BLaER1 (cell line): Measurements from ENCODE around the gene P2RX1.

Source experiments
- H3K27ac ChIP-seq: shearing (Covaris generic); formaldehyde crosslinking; 2 replicates; pipeline ENCODE4 v1.8.1; 2022
- H3K27me3 ChIP-seq: shearing (Covaris generic); formaldehyde crosslinking; 2 replicates; pipeline ENCODE4 v1.8.1; 2022
- H3K36me3 ChIP-seq: shearing (Covaris generic); formaldehyde crosslinking; 2 replicates; pipeline ENCODE4 v1.8.1; 2022
- H3K4me1 ChIP-seq: shearing (Covaris generic); formaldehyde crosslinking; 2 replicates; pipeline ENCODE4 v1.8.1; 2022
- H3K4me2 ChIP-seq: shearing (Covaris generic); formaldehyde crosslinking; 2 replicates; pipeline ENCODE4 v1.8.1; 2022
- H3K4me3 ChIP-seq: shearing (Covaris generic); formaldehyde crosslinking; 2 replicates; pipeline ENCODE4 v1.8.1; 2022
- H3K9ac ChIP-seq: shearing (Covaris generic); formaldehyde crosslinking; 2 replicates; pipeline ENCODE4 v1.8.1; 2022
- H3K9me3 ChIP-seq: shearing (Covaris generic); formaldehyde crosslinking; 2 replicates; pipeline ENCODE4 v1.8.1; 2022
- H4K20me1 ChIP-seq: shearing (Covaris generic); formaldehyde crosslinking; 2 replicates; pipeline ENCODE4 v1.8.1; 2022
- Cebpa-rat ChIP-seq: shearing (Covaris generic); IDR thresholded peaks from 2 replicates; pipeline ENCODE4 v1.8.1; 2022

Gene P2RX1

DNA sequence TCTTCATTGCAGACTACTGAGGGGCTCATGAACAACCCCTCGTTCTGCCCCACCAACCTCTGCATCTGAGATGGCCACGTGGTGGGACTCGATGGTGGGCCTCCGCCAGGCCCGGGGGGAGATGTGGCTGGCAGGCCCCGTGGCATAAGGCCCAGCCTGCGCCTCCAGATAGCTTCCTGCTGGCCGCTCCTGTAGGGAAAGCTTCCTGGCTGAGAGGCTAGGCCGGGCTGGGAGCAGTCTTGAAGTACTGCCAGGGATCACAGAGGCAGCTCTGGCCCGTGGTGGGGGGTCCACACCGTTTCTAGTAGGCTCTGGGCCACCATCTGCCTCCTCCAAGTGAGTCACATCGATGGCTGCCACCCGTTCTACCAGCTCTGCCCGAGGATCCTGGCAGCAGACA is 31.0 kb downstream of the P2RX1 start:
- peaks cover 20% of the 10 kb centered on the region; the same call in 1 of the 2 replicates for H3K36me3 ChIP-seq
- no peak for TF ChIP-seq Cebpa-rat

DNA sequence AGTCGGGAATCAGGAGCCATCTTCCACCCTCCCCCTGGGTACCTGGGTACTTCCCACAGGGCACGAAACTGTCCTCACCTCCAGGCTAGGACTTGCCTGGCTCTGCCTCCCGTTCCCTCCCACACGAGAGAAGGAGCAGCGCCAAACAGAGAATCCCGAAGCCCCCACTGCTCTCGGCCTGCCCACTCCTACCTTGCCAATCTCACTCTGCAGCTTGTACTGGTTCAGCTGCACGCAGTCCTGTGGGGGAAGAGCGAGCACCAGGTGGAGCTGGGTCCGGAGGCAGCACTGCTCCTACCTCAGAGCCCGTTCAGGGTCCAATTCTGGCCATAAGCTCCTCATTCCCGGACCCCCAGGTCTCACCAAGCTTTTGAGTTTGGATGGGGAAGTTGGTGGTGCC is 32.1 kb downstream of the P2RX1 start:
- H3K4me3 ChIP-seq = no peak overlapping the region
- H4K20me1 ChIP-seq = peaks cover 8% of the 10 kb centered on the region
- peak overlapping the region; percentile 26; the same call in 1 of the 2 replicates for H3K27ac ChIP-seq
- H3K4me2 ChIP-seq = no peak overlapping the region
- peaks cover 44% of the 10 kb centered on the region for H3K4me1 ChIP-seq
- no peaks in the 10 kb centered on the region for H3K9me3 ChIP-seq
- H3K27me3 ChIP-seq = no peaks in the 10 kb centered on the region
- H3K9ac ChIP-seq = no peak overlapping the region
- TF ChIP-seq Cebpa-rat = no peak
- peaks cover 20% of the 10 kb centered on the region; the same call in 1 of the 2 replicates for H3K36me3 ChIP-seq

More for the DNA sequence above, 31.0 kb downstream of the P2RX1 start:
- H3K4me3 ChIP-seq = no peak overlapping the region
- H3K9me3 ChIP-seq = no peaks in the 10 kb centered on the region
- H4K20me1 ChIP-seq = peaks cover 19% of the 10 kb centered on the region
- H3K4me1 ChIP-seq = peaks cover 55% of the 10 kb centered on the region
- 0 out of 2 replicates have a peak overlapping the region, but pooled peaks have one; percentile 23 for H3K27ac ChIP-seq
- H3K27me3 ChIP-seq = no peaks in the 10 kb centered on the region
- no peak overlapping the region for H3K4me2 ChIP-seq
- no peak overlapping the region for H3K9ac ChIP-seq

DNA sequence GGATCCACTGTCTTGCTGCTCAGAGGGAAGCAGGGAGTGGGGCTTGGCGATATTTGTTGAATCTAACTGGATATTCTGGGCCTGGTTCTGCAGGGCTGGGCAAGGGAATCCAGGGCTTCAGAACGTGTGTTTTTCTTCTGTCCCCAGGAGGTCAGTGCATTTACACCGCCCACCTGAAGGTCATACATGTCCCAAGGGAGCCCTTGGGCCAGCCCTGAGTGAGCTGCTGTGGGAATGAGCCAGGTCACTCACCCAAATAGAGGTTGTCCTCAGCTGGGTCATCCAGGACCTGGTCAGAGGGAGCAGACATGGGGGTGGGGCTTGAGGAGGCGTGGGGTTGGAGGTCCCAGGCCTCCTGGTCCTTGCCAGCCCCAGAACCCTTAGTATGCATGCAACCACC is 34.0 kb downstream of the P2RX1 start:
- peaks cover 22% of the 10 kb centered on the region; the same call in 1 of the 2 replicates for H3K36me3 ChIP-seq
- H3K27me3 ChIP-seq = no peaks in the 10 kb centered on the region
- no peak overlapping the region for H3K27ac ChIP-seq
- H3K4me3 ChIP-seq = no peak overlapping the region
- H4K20me1 ChIP-seq = no peaks in the 10 kb centered on the region
- no peaks in the 10 kb centered on the region for H3K9me3 ChIP-seq
- H3K4me2 ChIP-seq = no peak overlapping the region
- no peak for TF ChIP-seq Cebpa-rat
- peaks cover 25% of the 10 kb centered on the region for H3K4me1 ChIP-seq
- H3K9ac ChIP-seq = no peak overlapping the region

DNA sequence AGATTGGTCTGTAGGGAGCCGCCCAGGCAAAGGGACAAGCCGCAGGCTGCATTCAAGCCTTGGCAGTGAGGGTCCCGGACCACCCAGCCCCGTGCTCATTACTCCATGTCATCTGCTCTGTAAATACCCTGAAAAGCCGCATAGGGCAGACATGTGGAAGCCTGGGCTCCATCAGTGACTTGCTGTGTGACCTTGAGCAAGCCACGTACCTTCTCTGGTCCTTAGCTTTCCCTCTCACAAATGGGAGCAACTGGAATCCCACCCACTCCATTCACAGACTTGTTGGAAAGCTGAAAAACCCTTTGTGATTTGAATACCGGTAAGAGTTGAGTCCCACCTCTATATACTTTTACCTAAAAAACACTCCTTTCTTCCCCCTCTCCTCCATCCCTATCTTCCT is 35.3 kb downstream of the P2RX1 start:
- H3K27me3 ChIP-seq = no peaks in the 10 kb centered on the region
- no peak overlapping the region for H3K27ac ChIP-seq
- H3K9ac ChIP-seq = no peak overlapping the region
- H3K4me1 ChIP-seq = peaks cover 12% of the 10 kb centered on the region
- H3K36me3 ChIP-seq = peaks cover 28% of the 10 kb centered on the region; the same call in 1 of the 2 replicates
- H3K4me2 ChIP-seq = no peak overlapping the region
- H3K4me3 ChIP-seq = no peak overlapping the region
- H4K20me1 ChIP-seq = no peaks in the 10 kb centered on the region
- H3K9me3 ChIP-seq = no peaks in the 10 kb centered on the region
- TF ChIP-seq Cebpa-rat = no peak

DNA sequence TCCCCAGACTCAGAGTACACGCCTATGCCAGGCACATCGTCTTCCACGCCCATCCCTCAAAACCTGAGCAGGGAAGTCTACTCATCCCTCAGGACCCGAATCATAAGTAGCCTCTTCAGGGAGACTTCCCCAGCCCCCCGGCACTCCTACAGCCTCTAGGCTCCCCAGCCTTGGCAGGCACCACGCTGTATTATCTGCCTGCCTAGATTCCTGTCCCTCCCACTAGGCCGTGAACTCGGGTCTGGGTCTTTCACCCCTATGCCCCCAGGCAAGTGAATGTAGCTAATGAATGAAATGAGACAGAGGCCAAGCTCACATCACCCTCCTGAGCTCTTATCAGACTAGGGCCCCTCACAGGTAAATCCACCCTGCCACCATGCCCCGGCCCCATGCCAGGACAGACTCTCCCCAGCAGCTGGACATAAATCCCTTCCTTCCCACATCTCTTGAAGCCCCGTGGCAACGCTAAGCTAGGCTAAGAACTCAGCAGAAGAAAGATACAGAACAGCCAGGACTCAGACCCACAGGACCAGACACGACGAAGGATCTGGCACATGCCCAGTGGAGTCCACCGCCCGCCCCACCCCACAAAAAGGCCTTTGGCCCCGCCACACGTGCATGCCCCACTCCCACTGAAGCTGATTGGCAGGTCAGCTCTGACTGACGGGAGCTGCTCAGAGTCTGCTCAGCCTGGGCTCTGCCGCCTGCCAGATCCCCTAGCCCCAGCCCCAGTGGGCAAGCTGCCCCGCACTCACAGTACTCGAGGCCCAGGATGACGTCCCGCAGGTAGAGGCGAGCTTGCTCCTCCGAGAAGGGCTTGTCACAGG is 36.5 kb downstream of the P2RX1 start:
- H3K4me1 ChIP-seq = peaks cover 8% of the 10 kb centered on the region; the same call in 1 of the 2 replicates
- peaks cover 30% of the 10 kb centered on the region for H3K36me3 ChIP-seq
- no peak overlapping the region for H3K4me2 ChIP-seq
- 0 out of 2 replicates have a peak overlapping the region, but pooled peaks have one; percentile 1 for H3K9ac ChIP-seq
- no peak for TF ChIP-seq Cebpa-rat
- H3K27me3 ChIP-seq = no peaks in the 10 kb centered on the region
- no peak overlapping the region for H3K4me3 ChIP-seq
- no peaks in the 10 kb centered on the region for H4K20me1 ChIP-seq
- peak overlapping the region; percentile 19; the same call in 1 of the 2 replicates for H3K27ac ChIP-seq
- H3K9me3 ChIP-seq = no peaks in the 10 kb centered on the region

DNA sequence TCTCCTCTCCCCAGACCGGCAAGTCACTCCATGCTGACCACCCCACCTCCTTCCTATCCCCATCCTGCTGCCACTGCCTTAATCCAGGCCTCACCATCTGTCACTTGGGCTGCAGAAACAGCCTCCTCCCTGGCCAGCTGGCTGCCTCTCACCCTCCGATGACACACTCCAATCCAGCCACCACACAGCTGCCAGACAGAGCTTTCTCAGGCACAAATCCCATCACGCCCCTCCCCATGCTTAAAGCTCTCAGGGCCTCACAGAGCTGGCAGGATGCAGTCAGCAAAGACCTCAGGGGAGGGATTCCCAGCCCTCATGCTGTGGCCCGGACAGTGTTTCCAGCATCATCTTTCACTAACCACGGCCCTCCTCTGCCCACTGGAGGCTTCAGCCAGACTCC is 37.1 kb downstream of the P2RX1 start:
- no peaks in the 10 kb centered on the region for H3K27me3 ChIP-seq
- no peak for TF ChIP-seq Cebpa-rat
- no peak overlapping the region for H3K4me3 ChIP-seq
- H3K4me2 ChIP-seq = no peak overlapping the region
- H3K36me3 ChIP-seq = peaks cover 24% of the 10 kb centered on the region
- no peaks in the 10 kb centered on the region for H4K20me1 ChIP-seq
- 0 out of 2 replicates have a peak overlapping the region, but pooled peaks have one; percentile 1 for H3K9ac ChIP-seq
- H3K9me3 ChIP-seq = no peaks in the 10 kb centered on the region
- H3K27ac ChIP-seq = peak overlapping the region; percentile 19; the same call in 1 of the 2 replicates
- H3K4me1 ChIP-seq = peaks cover 8% of the 10 kb centered on the region; the same call in 1 of the 2 replicates

DNA sequence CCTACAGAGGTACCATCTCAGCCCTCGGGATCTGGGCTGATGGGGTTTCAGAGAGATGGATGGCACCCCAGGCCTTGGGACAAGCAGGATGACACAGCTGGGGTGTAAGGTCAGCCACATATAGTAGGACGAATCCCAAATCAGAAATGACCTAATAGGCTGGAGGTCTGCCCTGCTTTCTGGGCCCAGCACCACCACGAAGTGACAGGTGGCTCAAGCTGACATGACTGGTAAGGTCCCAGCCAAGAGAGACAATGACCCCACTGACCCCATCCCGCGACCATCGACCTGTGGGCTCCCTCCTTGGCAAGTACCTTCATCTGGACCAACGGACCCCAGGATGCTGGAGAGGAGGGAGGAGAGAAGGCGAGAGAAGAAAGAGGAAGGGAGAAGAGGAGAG is 39.0 kb downstream of the P2RX1 start:
- Histone ChIP-seq H3K9ac (no peak overlapping the region), H4K20me1 (no peaks in the 10 kb centered on the region), H3K9me3 (peaks cover 8% of the 10 kb centered on the region), H3K4me3 (no peak overlapping the region), H3K27ac (no peak overlapping the region), H3K36me3 (peaks cover 38% of the 10 kb centered on the region), H3K4me2 (no peak overlapping the region), H3K4me1 (peaks cover 7% of the 10 kb centered on the region), H3K27me3 (no peaks in the 10 kb centered on the region)
- TF ChIP-seq Cebpa-rat = no peak

DNA sequence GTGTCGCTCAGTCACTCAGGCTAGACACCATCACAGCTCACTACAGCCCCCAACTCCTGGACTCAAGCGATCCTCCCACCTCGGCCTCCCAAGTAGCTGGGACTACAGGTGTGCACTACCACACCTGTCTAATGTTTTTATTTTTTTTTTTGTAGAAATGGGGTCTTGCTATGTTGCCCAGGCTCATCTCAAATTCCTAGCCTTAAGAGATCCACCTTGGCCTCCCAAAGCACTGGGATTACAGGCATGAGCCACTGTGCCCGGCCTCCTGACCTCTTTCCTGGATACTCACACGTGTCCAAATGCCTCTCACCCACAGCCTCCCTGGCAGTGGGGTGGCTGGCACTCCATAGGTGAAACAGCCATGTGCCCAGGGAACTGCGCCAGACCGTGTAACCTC is 40.9 kb downstream of the P2RX1 start:
- TF ChIP-seq Cebpa-rat = no peak
- no peaks in the 10 kb centered on the region for H3K27me3 ChIP-seq

DNA sequence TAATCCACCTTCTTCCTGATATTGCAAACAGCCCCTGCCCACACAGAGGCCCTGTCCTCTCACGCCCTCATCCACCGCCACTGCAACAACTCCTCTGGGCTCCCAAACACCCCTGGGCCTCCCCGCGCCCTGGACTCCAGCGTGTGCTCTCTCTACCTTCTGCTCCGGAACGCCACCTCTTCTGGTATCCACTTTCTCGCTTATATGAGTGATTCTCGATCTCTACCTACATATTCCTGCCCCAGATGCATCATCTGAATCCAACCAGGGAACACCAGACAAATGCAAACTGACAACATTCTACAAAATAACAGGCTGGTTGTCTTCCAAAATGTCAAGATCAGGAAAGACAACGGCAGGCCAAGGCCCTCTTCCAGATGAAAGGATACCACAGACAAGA is 42.4 kb downstream of the P2RX1 start:
- TF ChIP-seq Cebpa-rat = no peak
- peaks cover 39% of the 10 kb centered on the region for H3K4me1 ChIP-seq
- H4K20me1 ChIP-seq = no peaks in the 10 kb centered on the region
- no peak overlapping the region for H3K9ac ChIP-seq
- H3K27ac ChIP-seq = no peak overlapping the region
- no peaks in the 10 kb centered on the region for H3K27me3 ChIP-seq
- no peak overlapping the region for H3K4me2 ChIP-seq
- H3K9me3 ChIP-seq = peaks cover 8% of the 10 kb centered on the region
- peaks cover 40% of the 10 kb centered on the region for H3K36me3 ChIP-seq
- no peak overlapping the region for H3K4me3 ChIP-seq

More for the DNA sequence above, 40.9 kb downstream of the P2RX1 start:
- H3K9ac ChIP-seq = no peak overlapping the region
- peaks cover 8% of the 10 kb centered on the region for H3K9me3 ChIP-seq
- no peaks in the 10 kb centered on the region for H4K20me1 ChIP-seq
- peaks cover 40% of the 10 kb centered on the region for H3K36me3 ChIP-seq
- H3K4me3 ChIP-seq = no peak overlapping the region
- H3K27ac ChIP-seq = no peak overlapping the region
- H3K4me1 ChIP-seq = peaks cover 26% of the 10 kb centered on the region
- H3K4me2 ChIP-seq = no peak overlapping the region

DNA sequence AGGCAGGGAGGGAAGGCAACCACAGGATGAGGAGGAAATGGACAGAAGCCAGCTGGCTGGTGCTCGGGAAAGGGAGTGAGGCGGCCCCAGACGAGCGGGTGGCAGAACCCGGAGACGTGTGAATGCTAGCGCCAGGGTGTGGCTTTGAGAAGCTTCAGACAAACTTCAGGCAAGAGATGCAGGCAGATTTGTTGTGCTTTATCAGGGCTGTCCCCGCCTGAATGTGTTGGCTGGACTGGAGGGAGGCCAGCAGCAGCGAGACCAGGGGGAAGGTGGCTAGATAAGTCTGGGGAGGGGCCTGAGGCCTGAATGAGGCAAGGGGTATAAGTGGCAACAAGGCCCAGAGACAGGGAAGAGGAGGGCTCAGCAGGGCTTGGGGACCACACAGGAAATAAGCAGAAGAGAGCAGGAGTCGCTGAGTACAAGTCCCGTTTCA is 45.4 kb downstream of the P2RX1 start:
- H4K20me1 ChIP-seq = no peaks in the 10 kb centered on the region
- H3K4me3 ChIP-seq = no peak overlapping the region
- no peaks in the 10 kb centered on the region for H3K27me3 ChIP-seq
- H3K27ac ChIP-seq = peak overlapping the region; percentile 80
- H3K4me2 ChIP-seq = peak overlapping the region; percentile 80
- peaks cover 61% of the 10 kb centered on the region for H3K4me1 ChIP-seq
- TF ChIP-seq Cebpa-rat = no peak
- H3K36me3 ChIP-seq = peaks cover 31% of the 10 kb centered on the region
- peaks cover 8% of the 10 kb centered on the region for H3K9me3 ChIP-seq
- peak overlapping the region; percentile 51; the same call in 1 of the 2 replicates for H3K9ac ChIP-seq
